ENCODE measurements around the gene STXBP5L.
"Not testable (repeated sequence)": the region's sequence is repeated elsewhere in the genome, so short reads cannot be mapped to it uniquely, and the experiment has no call there.

DNA sequence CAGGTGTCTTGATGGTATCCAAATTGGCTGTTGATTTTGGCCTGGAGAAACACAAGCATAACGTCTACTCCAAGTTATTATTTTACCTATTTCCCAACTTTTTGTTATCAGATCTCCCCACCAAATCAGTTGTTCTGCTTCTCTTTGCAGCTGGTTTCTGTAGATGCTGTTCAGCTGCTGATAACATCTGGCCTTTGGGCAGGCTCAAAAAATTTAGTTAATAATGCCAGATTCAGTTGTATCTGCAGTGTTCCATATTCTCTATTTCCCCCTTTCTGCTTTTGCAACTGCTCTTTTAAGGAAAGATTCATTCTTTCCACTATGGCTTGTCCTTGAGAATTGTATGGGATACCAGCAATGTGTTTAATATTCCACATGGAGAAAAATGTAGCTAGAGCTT lies 488.0 kb downstream of the STXBP5L start:
- TF ChIP-seq, protein P1, sequence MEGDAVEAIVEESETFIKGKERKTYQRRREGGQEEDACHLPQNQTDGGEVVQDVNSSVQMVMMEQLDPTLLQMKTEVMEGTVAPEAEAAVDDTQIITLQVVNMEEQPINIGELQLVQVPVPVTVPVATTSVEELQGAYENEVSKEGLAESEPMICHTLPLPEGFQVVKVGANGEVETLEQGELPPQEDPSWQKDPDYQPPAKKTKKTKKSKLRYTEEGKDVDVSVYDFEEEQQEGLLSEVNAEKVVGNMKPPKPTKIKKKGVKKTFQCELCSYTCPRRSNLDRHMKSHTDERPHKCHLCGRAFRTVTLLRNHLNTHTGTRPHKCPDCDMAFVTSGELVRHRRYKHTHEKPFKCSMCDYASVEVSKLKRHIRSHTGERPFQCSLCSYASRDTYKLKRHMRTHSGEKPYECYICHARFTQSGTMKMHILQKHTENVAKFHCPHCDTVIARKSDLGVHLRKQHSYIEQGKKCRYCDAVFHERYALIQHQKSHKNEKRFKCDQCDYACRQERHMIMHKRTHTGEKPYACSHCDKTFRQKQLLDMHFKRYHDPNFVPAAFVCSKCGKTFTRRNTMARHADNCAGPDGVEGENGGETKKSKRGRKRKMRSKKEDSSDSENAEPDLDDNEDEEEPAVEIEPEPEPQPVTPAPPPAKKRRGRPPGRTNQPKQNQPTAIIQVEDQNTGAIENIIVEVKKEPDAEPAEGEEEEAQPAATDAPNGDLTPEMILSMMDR (IDR thresholded peaks at IDR 0.05), result not testable (repeated sequence)
- not testable (repeated sequence) for TF ChIP-seq EP300, POLR2AphosphoS5 (IDR thresholded peaks at IDR 0.05)

Measured in esophagus muscularis mucosa (tissue), 4 donors.